ENCODE results near the gene FBXO21. TPM values are rescaled to one million over a fixed set of nuclear protein-coding genes. Genes with fewer than 3 reads are reported as not detected.

Gene FBXO21
- total RNA-seq, 1 donor from 2014 or later = 35.4 TPM

- no peak for DNase-seq
- H3K9me3 ChIP-seq = no peaks in the 10 kb centered on the region
- TF ChIP-seq, protein P1, sequence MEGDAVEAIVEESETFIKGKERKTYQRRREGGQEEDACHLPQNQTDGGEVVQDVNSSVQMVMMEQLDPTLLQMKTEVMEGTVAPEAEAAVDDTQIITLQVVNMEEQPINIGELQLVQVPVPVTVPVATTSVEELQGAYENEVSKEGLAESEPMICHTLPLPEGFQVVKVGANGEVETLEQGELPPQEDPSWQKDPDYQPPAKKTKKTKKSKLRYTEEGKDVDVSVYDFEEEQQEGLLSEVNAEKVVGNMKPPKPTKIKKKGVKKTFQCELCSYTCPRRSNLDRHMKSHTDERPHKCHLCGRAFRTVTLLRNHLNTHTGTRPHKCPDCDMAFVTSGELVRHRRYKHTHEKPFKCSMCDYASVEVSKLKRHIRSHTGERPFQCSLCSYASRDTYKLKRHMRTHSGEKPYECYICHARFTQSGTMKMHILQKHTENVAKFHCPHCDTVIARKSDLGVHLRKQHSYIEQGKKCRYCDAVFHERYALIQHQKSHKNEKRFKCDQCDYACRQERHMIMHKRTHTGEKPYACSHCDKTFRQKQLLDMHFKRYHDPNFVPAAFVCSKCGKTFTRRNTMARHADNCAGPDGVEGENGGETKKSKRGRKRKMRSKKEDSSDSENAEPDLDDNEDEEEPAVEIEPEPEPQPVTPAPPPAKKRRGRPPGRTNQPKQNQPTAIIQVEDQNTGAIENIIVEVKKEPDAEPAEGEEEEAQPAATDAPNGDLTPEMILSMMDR (IDR thresholded peaks at IDR 0.05) = no peak
- no peaks in the 10 kb centered on the region for H3K27me3 ChIP-seq (ENCODE audit: low read depth)
- intact Hi-C loops (cut with DNase I) = no loop called here
- no peaks in the 10 kb centered on the region for H3K4me1 ChIP-seq
- H3K36me3 ChIP-seq = peaks cover 60% of the 10 kb centered on the region
- peak in 1 of 2 donors; percentile 14 for ATAC-seq
- no peak overlapping the region for H3K4me3 ChIP-seq
- H3K27ac ChIP-seq = peak overlapping the region; percentile 0
Measured at GRCh38 chr12:117147639-117148038, 42.6 kb downstream of the FBXO21 start.

DNA sequence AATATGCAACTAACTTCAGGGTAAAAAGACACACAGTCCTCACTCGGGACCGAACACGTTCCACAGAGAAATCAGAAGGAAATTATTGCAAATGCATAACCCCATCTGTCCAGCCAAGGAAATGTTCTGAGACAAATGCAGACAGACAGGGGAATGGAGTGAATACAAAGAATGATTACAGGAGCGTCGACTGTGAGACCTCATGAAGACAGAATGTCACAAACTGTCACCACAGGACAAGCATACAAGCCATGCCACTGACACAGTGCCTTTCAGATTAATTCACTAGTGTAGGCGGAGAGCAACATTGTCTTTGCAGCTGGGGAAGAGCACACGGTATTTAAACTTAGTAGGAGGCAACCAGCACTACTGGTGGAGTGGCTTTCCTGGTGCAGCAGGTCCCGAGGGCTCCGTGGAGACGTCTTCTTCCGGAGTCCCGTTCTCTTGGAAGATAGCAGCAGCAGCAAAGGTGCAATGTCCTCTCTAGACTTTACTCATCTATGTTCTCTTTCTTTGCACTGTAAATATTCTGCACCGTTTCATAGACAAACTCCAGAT is 44.6 kb downstream of the FBXO21 start:
- H3K27ac ChIP-seq = no peak overlapping the region
- ATAC-seq (no peak), DNase-seq (no peak)
- H3K4me1 ChIP-seq = peaks cover 18% of the 10 kb centered on the region
- peaks cover 52% of the 10 kb centered on the region for H3K36me3 ChIP-seq
- H3K27me3 ChIP-seq (ENCODE audit: low read depth) = no peaks in the 10 kb centered on the region
- intact Hi-C loops (cut with DNase I) = no loop called here
- H3K4me3 ChIP-seq = no peak overlapping the region
- TF ChIP-seq, protein P1 (IDR thresholded peaks at IDR 0.05) = no peak
- H3K9me3 ChIP-seq = no peaks in the 10 kb centered on the region

- no peaks in the 10 kb centered on the region for H3K9me3 ChIP-seq
Measured at GRCh38 chr12:117144599-117144998, 45.7 kb downstream of the FBXO21 start.

GRCh38 chr12:117143008-117143532 is 47.2 kb downstream of the FBXO21 start:
- H3K36me3 ChIP-seq = peaks cover 32% of the 10 kb centered on the region
- no peak for DNase-seq

More at GRCh38 chr12:117144599-117144998, 45.7 kb downstream of the FBXO21 start:
- ATAC-seq (no peak), DNase-seq (no peak)
- TF ChIP-seq, protein P1 (IDR thresholded peaks at IDR 0.05) = no peak
- Histone ChIP-seq H3K27ac (no peak overlapping the region), H3K27me3 (ENCODE audit: low read depth) (no peaks in the 10 kb centered on the region), H3K36me3 (peaks cover 41% of the 10 kb centered on the region), H3K4me1 (peaks cover 24% of the 10 kb centered on the region), H3K4me3 (no peak overlapping the region)
- intact Hi-C loops (cut with DNase I) = no loop called here

GRCh38 chr12:117142094-117142493 is 48.2 kb downstream of the FBXO21 start:
- Histone ChIP-seq H3K9me3 (no peaks in the 10 kb centered on the region), H3K27me3 (ENCODE audit: low read depth) (no peaks in the 10 kb centered on the region), H3K36me3 (peaks cover 28% of the 10 kb centered on the region), H3K27ac (no peak overlapping the region), H3K4me1 (peaks cover 24% of the 10 kb centered on the region), H3K4me3 (no peak overlapping the region)
- DNase-seq = no peak
- TF ChIP-seq, protein P1 (IDR thresholded peaks at IDR 0.05) = no peak
- peak in 1 of 2 donors; percentile 9 for ATAC-seq
- intact Hi-C loops (cut with DNase I) = no loop called here

More at GRCh38 chr12:117143008-117143532, 47.2 kb downstream of the FBXO21 start:
- TF ChIP-seq, protein P1 (IDR thresholded peaks at IDR 0.05) = no peak
- H3K27ac ChIP-seq = peak overlapping the region; percentile 53
- peak; percentile 80 to 85 for ATAC-seq
- no peak overlapping the region for H3K4me3 ChIP-seq
- intact Hi-C loops (cut with DNase I) = no loop called here
- H3K27me3 ChIP-seq (ENCODE audit: low read depth) = no peaks in the 10 kb centered on the region
- peaks cover 24% of the 10 kb centered on the region for H3K4me1 ChIP-seq
- no peaks in the 10 kb centered on the region for H3K9me3 ChIP-seq

All from lower lobe of right lung (tissue), 2 donors.